NB4 (cell line): ENCODE results near the gene LGALS7.

Experiments
- MAX ChIP-seq: IDR thresholded peaks from 2 replicates; pipeline ENCODE4 v1.6.1; 2011; ENCODE audit warnings: low read depth, low read length
- POLR2A ChIP-seq: IDR thresholded peaks from 2 replicates; pipeline ENCODE4 v1.6.1; 2011; ENCODE audit warnings: mild to moderate bottlenecking; ENCODE audit not compliant: insufficient read length; ENCODE audit errors: extremely low read depth
- TF ChIP-seq, protein P1 (sequence below): IDR thresholded peaks from one replicate; pipeline ENCODE4 v1.5.1; 2012; ENCODE audit warnings: low read depth, low read length

- TF ChIP-seq, protein P1, sequence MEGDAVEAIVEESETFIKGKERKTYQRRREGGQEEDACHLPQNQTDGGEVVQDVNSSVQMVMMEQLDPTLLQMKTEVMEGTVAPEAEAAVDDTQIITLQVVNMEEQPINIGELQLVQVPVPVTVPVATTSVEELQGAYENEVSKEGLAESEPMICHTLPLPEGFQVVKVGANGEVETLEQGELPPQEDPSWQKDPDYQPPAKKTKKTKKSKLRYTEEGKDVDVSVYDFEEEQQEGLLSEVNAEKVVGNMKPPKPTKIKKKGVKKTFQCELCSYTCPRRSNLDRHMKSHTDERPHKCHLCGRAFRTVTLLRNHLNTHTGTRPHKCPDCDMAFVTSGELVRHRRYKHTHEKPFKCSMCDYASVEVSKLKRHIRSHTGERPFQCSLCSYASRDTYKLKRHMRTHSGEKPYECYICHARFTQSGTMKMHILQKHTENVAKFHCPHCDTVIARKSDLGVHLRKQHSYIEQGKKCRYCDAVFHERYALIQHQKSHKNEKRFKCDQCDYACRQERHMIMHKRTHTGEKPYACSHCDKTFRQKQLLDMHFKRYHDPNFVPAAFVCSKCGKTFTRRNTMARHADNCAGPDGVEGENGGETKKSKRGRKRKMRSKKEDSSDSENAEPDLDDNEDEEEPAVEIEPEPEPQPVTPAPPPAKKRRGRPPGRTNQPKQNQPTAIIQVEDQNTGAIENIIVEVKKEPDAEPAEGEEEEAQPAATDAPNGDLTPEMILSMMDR, result no peak
- no peak for TF ChIP-seq POLR2A
- no peak for TF ChIP-seq MAX
These were observed 11.9 kb upstream of the LGALS7 start for GRCh38 chr19:38785187-38785699.
